ENCODE measurements around the gene ALKBH8. TPM values are rescaled to one million over a fixed set of nuclear protein-coding genes. Genes with fewer than 3 reads are reported as not detected.
"Not testable (repeated sequence)": the region's sequence is repeated elsewhere in the genome, so short reads cannot be mapped to it uniquely, and the experiment has no call there.

Gene ALKBH8
- total RNA-seq, 1 donor from 2014 or later, result 6.8 TPM

- intact Hi-C loops (cut with micrococcal nuclease), result no loop called here
- no peak for DNase-seq
- no peak for ATAC-seq
Observed at GRCh38 chr11:107538821-107539220, 26.7 kb downstream of the ALKBH8 start.

- intact Hi-C loops (cut with micrococcal nuclease), result no loop called here
- DNase-seq, result no peak
- ATAC-seq, result no peak
Observed at GRCh38 chr11:107538239-107538638, 27.3 kb downstream of the ALKBH8 start.

DNA sequence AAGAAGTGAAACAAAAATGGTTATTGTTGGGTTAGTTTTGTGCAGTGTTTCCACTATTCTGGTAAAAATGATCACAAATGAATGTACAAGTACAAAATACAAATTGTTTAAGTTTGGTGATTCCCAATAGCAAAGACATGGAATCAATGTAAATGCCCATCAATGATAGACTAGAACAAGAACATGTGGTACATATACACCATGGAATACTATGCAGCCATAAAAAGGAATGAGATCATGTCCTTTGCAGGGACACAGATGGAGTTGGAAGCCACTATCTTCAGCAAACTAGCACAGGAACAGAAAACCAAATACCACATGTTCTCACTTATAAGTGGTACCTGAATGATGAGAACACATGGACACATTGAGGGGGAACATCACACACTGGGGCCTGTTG is 28.4 kb downstream of the ALKBH8 start:
- ATAC-seq; DNase-seq; intact Hi-C loops (cut with micrococcal nuclease): not testable (repeated sequence)

DNA sequence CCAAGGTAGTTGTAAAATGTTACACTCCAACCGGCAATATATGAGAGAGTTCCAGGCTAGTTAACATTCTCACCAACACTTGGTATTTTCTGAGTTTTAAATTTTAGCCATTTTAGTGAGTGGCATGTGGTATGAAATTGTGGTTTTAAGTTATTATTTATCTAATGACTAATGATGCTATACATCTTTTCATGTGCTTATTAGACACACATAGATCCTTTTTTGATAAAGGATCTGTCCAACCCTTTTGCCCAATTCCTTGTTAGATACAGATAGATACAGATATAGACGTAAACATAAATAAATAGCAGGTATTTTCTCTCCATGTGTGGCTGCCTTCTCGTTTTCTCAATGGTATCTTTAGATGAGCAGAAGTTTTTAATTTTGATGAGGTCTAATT is 39.3 kb downstream of the ALKBH8 start:
- ATAC-seq (no peak), DNase-seq (no peak)
- intact Hi-C loops (cut with micrococcal nuclease), result no loop called here

DNA sequence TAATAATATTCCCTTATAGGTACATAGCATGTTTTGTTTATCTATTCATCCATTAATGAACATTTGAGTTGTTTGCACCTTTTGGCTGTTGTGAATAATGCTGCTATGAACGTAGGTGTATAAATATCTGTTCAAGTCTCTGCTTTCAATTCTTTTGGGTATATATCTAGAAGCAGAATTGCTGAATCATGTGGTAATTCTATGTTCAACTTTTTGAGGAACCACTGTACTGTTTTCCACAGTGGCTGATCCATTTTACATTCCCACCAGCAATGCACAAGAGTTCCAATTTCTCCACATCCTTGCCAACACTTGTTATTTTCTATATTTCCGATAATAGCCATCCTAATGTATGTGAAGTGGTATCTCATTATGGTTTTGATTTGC is 56.7 kb downstream of the ALKBH8 start:
- no peak for ATAC-seq
- intact Hi-C loops (cut with micrococcal nuclease), result no loop called here

DNA sequence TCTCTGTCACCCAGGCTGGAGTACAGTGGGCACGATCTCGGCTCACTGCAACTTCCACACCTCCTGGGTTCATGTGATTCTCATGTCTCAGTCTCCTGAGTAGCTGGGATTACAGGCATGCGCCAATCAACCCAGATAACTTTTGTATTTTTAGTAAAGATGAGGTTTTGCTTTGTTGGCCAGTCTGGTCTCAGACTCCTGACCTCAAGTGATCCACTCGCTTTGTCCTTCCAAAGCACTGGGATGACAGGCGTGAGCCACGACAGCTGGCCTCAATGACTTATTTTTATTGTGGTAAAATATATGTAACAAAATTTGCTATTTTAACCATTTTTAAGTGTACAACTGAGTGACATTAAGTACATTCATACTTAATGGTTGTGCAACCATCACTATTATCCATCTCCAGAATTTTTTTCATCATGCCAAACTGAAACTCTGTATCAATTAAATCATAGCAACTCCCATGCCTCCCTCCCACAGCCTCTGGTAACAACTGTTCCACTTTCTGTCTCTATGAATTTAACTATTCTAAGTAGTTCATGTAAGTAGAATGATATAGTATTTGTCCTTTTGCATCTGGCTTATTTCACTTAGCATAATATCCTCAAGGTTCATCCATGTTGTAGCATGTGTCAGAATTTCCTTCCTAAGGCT is 57.2 kb downstream of the ALKBH8 start:
- no peak for DNase-seq
- no peak for ATAC-seq
- intact Hi-C loops (cut with micrococcal nuclease), result no loop called here

More for the DNA sequence above, 56.7 kb downstream of the ALKBH8 start:
- no peak for DNase-seq

DNA sequence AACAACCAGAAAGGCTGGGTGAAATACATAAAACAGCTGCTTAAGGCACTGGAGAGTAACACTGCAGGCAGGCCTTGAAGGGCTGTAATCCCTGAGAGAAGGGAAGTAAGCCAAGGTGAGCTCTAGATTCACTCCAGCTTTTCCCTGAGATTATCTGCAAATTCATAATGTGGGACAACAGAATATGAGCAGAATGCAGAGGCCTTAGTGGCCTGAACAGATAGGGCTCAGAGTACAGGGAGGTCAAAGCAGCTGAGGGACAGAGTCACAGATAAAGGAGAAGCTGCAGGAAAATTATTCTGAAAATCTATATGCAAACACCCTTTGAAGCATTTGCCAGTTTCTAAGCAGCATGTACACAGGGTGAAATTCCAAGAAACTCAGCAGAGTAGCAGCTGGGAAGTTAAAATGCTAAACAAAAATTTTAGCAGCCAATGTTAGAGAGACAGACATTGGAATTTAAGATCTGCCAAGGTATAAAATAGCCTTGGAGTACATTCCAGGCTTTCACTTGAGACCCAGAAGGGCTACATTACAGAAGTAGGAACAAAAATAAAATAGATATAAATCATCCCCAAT is 59.8 kb downstream of the ALKBH8 start:
- intact Hi-C loops (cut with micrococcal nuclease), result no loop called here
- no peak for DNase-seq

GRCh38 chr11:107504981-107505380 is 60.6 kb downstream of the ALKBH8 start:
- DNase-seq (no peak), ATAC-seq (no peak)
- intact Hi-C loops (cut with micrococcal nuclease), result no loop called here

More for the DNA sequence above, 59.8 kb downstream of the ALKBH8 start:
- ATAC-seq, result no peak

- ATAC-seq (no peak), DNase-seq (no peak)
- intact Hi-C loops (cut with micrococcal nuclease), result no loop called here
Observed at GRCh38 chr11:107501713-107502112, 63.8 kb downstream of the ALKBH8 start.

DNA sequence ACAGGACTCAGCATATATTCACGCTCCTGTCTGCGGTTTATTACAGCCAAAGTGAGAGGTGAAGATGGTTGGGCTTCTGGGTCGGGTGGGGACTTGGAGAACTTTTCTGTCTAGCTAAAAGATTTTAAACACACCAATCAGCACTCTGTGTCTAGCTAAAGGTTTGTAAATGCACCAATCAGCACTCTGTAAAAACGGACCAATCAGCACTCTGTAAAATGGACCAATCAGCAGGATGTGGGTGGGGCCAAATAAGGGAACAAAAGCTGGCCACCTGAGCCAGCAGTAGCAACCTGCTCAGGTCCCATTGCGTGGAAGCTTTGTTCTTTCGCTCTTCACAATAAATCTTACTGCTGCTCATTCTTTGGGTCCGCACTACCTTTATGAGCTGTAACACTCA is 68.2 kb downstream of the ALKBH8 start:
- intact Hi-C loops (cut with micrococcal nuclease); ATAC-seq; DNase-seq: not testable (repeated sequence)

DNA sequence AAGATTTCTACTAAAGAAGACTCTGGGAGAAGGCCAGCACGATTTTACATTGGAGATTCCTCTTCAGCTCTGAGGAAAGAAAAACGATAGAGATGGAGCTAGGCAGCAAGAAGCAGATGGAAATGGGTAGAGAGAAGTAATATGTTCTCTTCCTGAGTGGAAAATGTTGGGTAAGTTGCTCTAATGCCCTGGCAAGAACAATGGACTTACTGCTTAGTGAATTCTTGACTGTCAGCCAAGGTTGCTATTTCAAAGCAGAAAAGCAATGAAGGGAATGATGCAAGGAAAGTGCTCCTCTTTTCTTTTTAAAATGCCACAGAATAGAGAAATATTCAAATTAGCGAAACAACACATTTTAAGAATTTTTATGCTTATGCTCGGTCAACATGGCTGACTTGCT is 69.5 kb downstream of the ALKBH8 start:
- intact Hi-C loops (cut with micrococcal nuclease), result no loop called here
- ATAC-seq, result peak; percentile 43
- DNase-seq, result no peak

- DNase-seq, result no peak
- intact Hi-C loops (cut with micrococcal nuclease), result no loop called here
- ATAC-seq, result no peak
Observed at GRCh38 chr11:107494055-107494454, 71.5 kb downstream of the ALKBH8 start.

GRCh38 chr11:107493117-107493516 is 72.4 kb downstream of the ALKBH8 start:
- ATAC-seq (no peak), DNase-seq (no peak)
- intact Hi-C loops (cut with micrococcal nuclease), result no loop called here

GRCh38 chr11:107490836-107491235 is 74.7 kb downstream of the ALKBH8 start:
- ATAC-seq, result no peak
- intact Hi-C loops (cut with micrococcal nuclease), result no loop called here
- no peak for DNase-seq

- ATAC-seq (no peak), DNase-seq (no peak)
- intact Hi-C loops (cut with micrococcal nuclease), result no loop called here
Observed at GRCh38 chr11:107482234-107482633, 83.3 kb downstream of the ALKBH8 start.

DNA sequence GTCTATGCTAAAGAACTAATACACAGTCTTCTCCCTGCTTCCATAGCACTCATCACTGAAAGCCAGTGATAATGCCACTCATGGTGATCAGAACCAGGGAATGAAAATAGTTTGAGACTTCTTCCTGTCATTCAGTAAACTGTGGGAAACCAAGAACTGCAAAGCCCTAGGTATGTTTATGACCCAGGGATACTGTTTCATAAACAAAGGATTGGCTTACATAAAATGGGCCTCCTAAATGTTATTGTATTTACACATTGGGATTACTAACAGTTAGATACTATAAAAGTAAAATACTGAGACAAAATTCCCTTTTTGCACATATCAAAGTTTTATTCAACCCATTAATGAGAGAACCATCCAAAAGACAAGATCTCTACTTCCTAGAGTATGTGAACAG is 86.6 kb downstream of the ALKBH8 start:
- DNase-seq, result no peak
- intact Hi-C loops (cut with micrococcal nuclease), result no loop called here
- ATAC-seq, result no peak

DNA sequence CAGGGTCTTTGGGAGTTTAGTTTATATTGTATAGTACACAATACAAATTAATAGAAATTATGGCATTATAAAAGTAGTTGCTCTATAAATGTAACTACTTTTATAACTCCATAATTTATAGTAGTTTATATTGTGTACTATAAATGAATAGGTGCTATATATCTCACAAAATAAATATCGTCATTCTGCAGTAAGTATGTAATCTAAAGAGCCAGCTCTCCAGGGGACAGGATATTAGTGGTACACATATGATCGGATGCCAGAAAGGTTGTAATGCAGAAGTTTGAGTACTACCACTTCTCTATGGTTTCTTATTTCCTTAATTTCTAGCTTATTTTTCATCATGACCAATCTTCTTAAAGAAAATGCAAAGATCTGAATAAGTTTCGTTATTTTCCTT is 87.7 kb downstream of the ALKBH8 start:
- intact Hi-C loops (cut with micrococcal nuclease), result no loop called here
- DNase-seq, result no peak
- ATAC-seq, result no peak

- no peak for DNase-seq
- ATAC-seq, result no peak
- intact Hi-C loops (cut with micrococcal nuclease), result no loop called here
Observed at GRCh38 chr11:107473792-107474191, 91.7 kb downstream of the ALKBH8 start.

- ATAC-seq (no peak), DNase-seq (no peak)
- intact Hi-C loops (cut with micrococcal nuclease), result no loop called here
Observed at GRCh38 chr11:107472966-107473365, 92.6 kb downstream of the ALKBH8 start.

GRCh38 chr11:107468596-107468995 is 96.9 kb downstream of the ALKBH8 start:
- no peak for DNase-seq
- no peak for ATAC-seq
- intact Hi-C loops (cut with micrococcal nuclease), result no loop called here

GRCh38 chr11:107467696-107468095 is 97.8 kb downstream of the ALKBH8 start:
- ATAC-seq (no peak), DNase-seq (no peak)
- intact Hi-C loops (cut with micrococcal nuclease), result no loop called here
